Uterus (tissue), 2 donors: ENCODE data around the gene HSBP1.

Experiments used
- CTCF ChIP-seq, 4 experiments: fragments of 200-600 bp in 2 of 4; fragments of 450-650 bp in 2 of 4; sonication (generic) in 2 of 4; IDR thresholded peaks; one replicate each; pipeline ENCODE4 v1.5.1; 2016 to 2019; ENCODE audit warnings: antibody characterized with exemption in 4 of 4, mild to moderate bottlenecking in 2 of 4, moderate library complexity in 1 of 4
- POLR2A ChIP-seq, 2 donors: fragments of 450-650 bp; IDR thresholded peaks; one replicate each; pipeline ENCODE4 v1.6.1; 2016; ENCODE audit warnings: antibody characterized with exemption in 2 of 2, mild to moderate bottlenecking in 1 of 2, moderate library complexity in 1 of 2

DNA sequence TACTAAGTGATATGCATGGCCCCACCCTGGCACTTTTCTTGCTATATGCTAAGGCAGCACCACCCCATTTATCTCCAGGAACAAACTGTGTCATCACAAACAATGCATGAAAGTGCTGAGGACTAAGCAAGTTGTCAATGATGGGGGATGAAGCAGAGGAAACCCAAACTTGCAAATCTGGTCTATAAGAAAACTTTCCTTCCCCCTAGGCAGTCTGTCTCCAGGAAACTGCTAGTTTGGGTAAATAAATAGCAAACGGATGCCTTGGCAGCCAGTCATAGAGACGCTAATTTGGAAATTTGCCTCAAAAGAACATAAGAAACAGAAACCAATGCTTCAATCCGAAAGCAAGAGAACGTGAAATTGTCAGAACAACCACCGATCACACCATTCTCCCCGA, 5.6 kb upstream of the HSBP1 start:
- TF ChIP-seq POLR2A (IDR thresholded peaks at IDR 0.05) (no peak), CTCF (IDR thresholded peaks at IDR 0.05) (no peak)
